Panc1 (cell line): ENCODE results near the gene ARMC10.

Source experiments
- CTCF ChIP-seq: fragments of 450-650 bp; IDR thresholded peaks from 2 replicates; pipeline ENCODE4 v1.5.1; 2017; ENCODE audit warnings: mild to moderate bottlenecking
- TF ChIP-seq, protein P1 (sequence below), 2 experiments: IDR thresholded peaks; 2 replicates each; pipeline ENCODE4 v1.6.1; 2011 to 2012; ENCODE audit warnings: low read depth in 2 of 2, control low read depth in 1 of 2, low read length in 1 of 2, mild to moderate bottlenecking in 1 of 2, moderate library complexity in 1 of 2; ENCODE audit not compliant: insufficient read depth in 1 of 2

DNA sequence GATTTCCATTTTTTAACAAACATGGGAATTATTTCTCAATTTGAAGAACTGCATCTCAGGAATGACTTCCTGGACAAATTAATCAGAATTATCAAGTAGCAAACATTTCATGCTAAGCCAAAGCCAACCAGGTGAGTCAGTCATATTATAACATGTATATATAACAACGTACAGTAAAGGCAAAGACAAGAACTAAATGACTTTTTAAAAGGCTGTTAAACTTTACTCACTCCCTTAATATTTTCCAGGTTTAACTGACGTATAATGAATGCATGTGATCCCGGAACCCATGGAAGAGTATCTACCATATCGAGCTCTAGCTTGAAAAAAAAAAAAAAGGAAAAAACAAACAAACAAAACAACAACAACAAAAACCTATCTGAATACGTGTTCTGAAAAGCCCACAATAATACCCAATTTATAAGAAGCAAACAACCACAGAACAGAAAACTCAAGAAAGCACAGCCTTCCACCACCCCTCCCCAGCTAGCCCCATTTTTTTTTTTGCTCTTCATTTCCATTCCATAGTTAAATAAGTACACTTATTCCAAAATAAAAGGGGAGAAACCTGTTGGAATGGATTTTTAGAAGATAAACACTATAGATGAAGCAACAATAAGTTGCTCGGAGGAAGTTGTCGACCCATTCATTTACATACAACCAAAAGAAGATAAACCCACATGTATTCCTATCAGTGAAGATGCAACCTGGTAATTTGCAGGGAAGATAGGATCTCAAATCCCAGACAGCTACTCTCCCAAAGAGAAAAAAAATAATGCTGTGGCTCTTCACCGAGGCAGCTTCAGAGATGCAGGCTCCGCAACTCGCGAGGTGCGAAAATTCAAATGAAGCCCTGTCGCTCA, 73.4 kb downstream of the ARMC10 start:
- TF ChIP-seq, protein P1, sequence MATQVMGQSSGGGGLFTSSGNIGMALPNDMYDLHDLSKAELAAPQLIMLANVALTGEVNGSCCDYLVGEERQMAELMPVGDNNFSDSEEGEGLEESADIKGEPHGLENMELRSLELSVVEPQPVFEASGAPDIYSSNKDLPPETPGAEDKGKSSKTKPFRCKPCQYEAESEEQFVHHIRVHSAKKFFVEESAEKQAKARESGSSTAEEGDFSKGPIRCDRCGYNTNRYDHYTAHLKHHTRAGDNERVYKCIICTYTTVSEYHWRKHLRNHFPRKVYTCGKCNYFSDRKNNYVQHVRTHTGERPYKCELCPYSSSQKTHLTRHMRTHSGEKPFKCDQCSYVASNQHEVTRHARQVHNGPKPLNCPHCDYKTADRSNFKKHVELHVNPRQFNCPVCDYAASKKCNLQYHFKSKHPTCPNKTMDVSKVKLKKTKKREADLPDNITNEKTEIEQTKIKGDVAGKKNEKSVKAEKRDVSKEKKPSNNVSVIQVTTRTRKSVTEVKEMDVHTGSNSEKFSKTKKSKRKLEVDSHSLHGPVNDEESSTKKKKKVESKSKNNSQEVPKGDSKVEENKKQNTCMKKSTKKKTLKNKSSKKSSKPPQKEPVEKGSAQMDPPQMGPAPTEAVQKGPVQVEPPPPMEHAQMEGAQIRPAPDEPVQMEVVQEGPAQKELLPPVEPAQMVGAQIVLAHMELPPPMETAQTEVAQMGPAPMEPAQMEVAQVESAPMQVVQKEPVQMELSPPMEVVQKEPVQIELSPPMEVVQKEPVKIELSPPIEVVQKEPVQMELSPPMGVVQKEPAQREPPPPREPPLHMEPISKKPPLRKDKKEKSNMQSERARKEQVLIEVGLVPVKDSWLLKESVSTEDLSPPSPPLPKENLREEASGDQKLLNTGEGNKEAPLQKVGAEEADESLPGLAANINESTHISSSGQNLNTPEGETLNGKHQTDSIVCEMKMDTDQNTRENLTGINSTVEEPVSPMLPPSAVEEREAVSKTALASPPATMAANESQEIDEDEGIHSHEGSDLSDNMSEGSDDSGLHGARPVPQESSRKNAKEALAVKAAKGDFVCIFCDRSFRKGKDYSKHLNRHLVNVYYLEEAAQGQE (IDR thresholded peaks at IDR 0.05; ENCODE audit: insufficient read depth in 1 of 2, low read depth in 2 of 2, low read length in 1 of 2) = no peak
- no peak for TF ChIP-seq CTCF
